GM23248 (cell line): ENCODE results near the gene ZNF586. TPM values are rescaled to one million over a fixed set of nuclear protein-coding genes. Genes with fewer than 3 reads are reported as not detected.
A peak's percentile ranks its signal among the peaks of the same experiment; 100 is the strongest.
"Not testable (repeated sequence)": the region's sequence is repeated elsewhere in the genome, so short reads cannot be mapped to it uniquely, and the experiment has no call there.

Experiments used
- DNase-seq: peaks from one replicate; pipeline ENCODE4 v3.0.0-alpha.2; 2015
- H2AFZ ChIP-seq: fragments of 200-600 bp; sonication (generic); 2 replicates; pipeline ENCODE4 v1.6.1; 2016; ENCODE audit warnings: antibody characterized with exemption
- H3F3A ChIP-seq: fragments of 200-600 bp; sonication (generic); 2 replicates; pipeline ENCODE4 v1.6.1; 2016; ENCODE audit warnings: mild to moderate bottlenecking, antibody characterized with exemption, mixed run types; ENCODE audit not compliant: insufficient read depth
- H3K27ac ChIP-seq: fragments of 200-600 bp; sonication (generic); 2 replicates; pipeline ENCODE4 v1.5.1; 2016; ENCODE audit warnings: mild to moderate bottlenecking
- H3K27me3 ChIP-seq: fragments of 200-600 bp; sonication (generic); replicated peaks from 2 replicates; pipeline ENCODE4 v1.6.1; 2016; ENCODE audit warnings: mild to moderate bottlenecking; ENCODE audit not compliant: insufficient read depth
- H3K36me3 ChIP-seq: fragments of 200-600 bp; sonication (generic); 2 replicates; pipeline ENCODE4 v1.6.1; 2016; ENCODE audit warnings: low read depth, mild to moderate bottlenecking
- H3K4me1 ChIP-seq: fragments of 200-600 bp; sonication (generic); 2 replicates; pipeline ENCODE4 v1.6.1; 2016; ENCODE audit warnings: mild to moderate bottlenecking; ENCODE audit not compliant: insufficient read depth
- H3K4me2 ChIP-seq: fragments of 200-600 bp; sonication (generic); one replicate; pipeline ENCODE4 v1.6.1; 2016; ENCODE audit warnings: mild to moderate bottlenecking; ENCODE audit not compliant: unreplicated experiment
- H3K4me3 ChIP-seq: fragments of 200-600 bp; sonication (generic); 2 replicates; pipeline ENCODE4 v1.5.1; 2016; ENCODE audit warnings: mild to moderate bottlenecking
- H3K79me2 ChIP-seq: fragments of 200-600 bp; sonication (generic); 2 replicates; pipeline ENCODE4 v1.6.1; 2016; ENCODE audit warnings: mild to moderate bottlenecking; ENCODE audit not compliant: insufficient read depth
- H3K9ac ChIP-seq: fragments of 200-600 bp; sonication (generic); 2 replicates; pipeline ENCODE4 v1.6.1; 2016; ENCODE audit warnings: mild to moderate bottlenecking
- H3K9me2 ChIP-seq: fragments of 200-600 bp; sonication (generic); 2 replicates; pipeline ENCODE4 v1.6.1; 2016; ENCODE audit warnings: mixed run types, mild to moderate bottlenecking, moderate library complexity; ENCODE audit not compliant: insufficient read depth
- H3K9me3 ChIP-seq: fragments of 200-600 bp; sonication (generic); one replicate; pipeline ENCODE4 v1.6.1; 2017; ENCODE audit warnings: low read depth
- H4K20me1 ChIP-seq: fragments of 200-600 bp; sonication (generic); 2 replicates; pipeline ENCODE4 v1.6.0; 2016; ENCODE audit not compliant: insufficient read depth
- EZH2 ChIP-seq: fragments of 200-600 bp; sonication (generic); IDR thresholded peaks from 2 replicates; pipeline ENCODE4 v1.6.1; 2018; ENCODE audit warnings: antibody characterized with exemption, mild to moderate bottlenecking; ENCODE audit not compliant: insufficient read depth, poor library complexity, severe bottlenecking
- EZH2phosphoT487 ChIP-seq: fragments of 200-600 bp; sonication (generic); IDR thresholded peaks from 2 replicates; pipeline ENCODE4 v1.6.1; 2018; ENCODE audit warnings: antibody characterized with exemption, moderate library complexity, mild to moderate bottlenecking, low read depth; ENCODE audit not compliant: insufficient read depth
- WGBS, 2 experiments: methylation state at CpG; one replicate each; pipeline ENCODE4 v1.1.6; 2015 to 2017; ENCODE audit warnings: low lambda C conversion rate in 2 of 2, low coverage in 1 of 2; ENCODE audit errors: missing lambda C conversion rate in 2 of 2; 5-methylcytosine and 5-hydroxymethylcytosine counted together
- in situ Hi-C: fragments of 300-500 bp; cut with MboI; formaldehyde crosslinking; loops from 2 replicates; pipeline ENCODE4 v1.15.0; 2020
- polyA plus RNA-seq: library from polyadenylated mRNA; unstranded; fragments of >200 nt; fragmentation: Nextera tagmentation; extraction: Ambion mirVana; gene quantifications from 2 replicates; pipeline ENCODE4 v1.2.1, GENCODE V29; 2016
- total RNA-seq: library from RNA; depleted of rRNA; stranded (reverse); fragments of >200 nt; shearing (Covaris generic); gene quantifications from 2 replicates; pipeline ENCODE4 v1.2.3, GENCODE V29; 2014

Gene ZNF586
- total and polyA plus RNA-seq, 2 experiments from 2014 or later, result 5.1 to 20.6 TPM

DNA sequence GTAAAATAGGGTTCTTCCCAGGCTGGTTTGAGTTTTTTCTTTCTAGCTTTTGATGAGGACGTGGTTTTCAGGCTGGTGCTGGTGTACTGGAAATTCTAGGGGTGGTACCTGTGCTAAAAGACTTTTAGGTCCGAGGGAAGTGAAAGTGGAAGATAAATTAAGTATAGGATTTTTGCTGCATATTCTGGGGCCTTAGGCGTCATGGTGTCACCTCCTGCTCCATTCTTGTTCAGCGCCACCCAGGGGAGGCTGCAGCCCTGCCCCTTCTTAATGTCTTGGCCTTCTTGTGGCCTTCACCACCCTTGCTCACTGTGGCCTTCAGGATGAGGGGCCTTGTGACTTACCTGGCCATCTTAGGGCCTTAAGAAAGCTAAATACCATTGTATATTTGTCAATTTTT is 32.8 kb downstream of the ZNF586 start:
- Histone ChIP-seq H3K4me1 (peaks cover 13% of the 10 kb centered on the region), H3K9me3 (no peaks in the 10 kb centered on the region), H3K9ac (no peak overlapping the region), H3K36me3 (0 out of 2 replicates have a peak, but pooled peaks cover 3% of the 10 kb centered on the region), H2AFZ (no peak overlapping the region), H4K20me1 (no peaks in the 10 kb centered on the region), H3F3A (peaks cover 19% of the 10 kb centered on the region), H3K27ac (peak overlapping the region; percentile 51), H3K27me3 (no peaks in the 10 kb centered on the region), H3K79me2 (peaks cover 70% of the 10 kb centered on the region), H3K9me2 (no peaks in the 10 kb centered on the region), H3K4me3 (no peak overlapping the region), H3K4me2 (no peak overlapping the region)
- 83 to 84% methylated on average over 4 of the region's 4 CpGs for WGBS, 2 experiments
- in situ Hi-C loops, result no loop called here
- DNase-seq, result no peak
- TF ChIP-seq EZH2phosphoT487 (no peak), EZH2 (no peak)

DNA sequence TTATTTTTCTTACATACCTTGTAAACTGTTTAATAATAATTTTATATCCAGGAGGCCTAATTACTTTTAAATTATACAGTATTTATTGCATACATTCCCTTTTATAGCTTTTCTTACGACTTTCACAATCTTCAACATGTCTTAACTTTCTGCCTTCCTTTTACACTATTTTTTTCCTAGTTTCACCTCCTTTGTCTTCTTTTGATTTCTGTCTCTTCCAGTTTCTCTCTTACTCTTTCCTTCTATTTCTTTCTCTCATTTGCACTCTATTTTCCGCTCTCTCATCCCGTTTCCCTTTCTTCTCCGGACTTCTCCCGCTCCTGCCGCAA is 33.8 kb downstream of the ZNF586 start:
- no peak for DNase-seq
- Histone ChIP-seq H4K20me1 (no peaks in the 10 kb centered on the region), H2AFZ (peak overlapping the region; percentile 94), H3K9me3 (no peaks in the 10 kb centered on the region), H3K4me3 (peak overlapping the region; percentile 94), H3K27ac (peak overlapping the region; percentile 88), H3K9ac (peak overlapping the region; percentile 90), H3K36me3 (peaks cover 9% of the 10 kb centered on the region; the same call in 1 of the 2 replicates), H3F3A (peaks cover 29% of the 10 kb centered on the region), H3K4me1 (peaks cover 13% of the 10 kb centered on the region), H3K27me3 (no peaks in the 10 kb centered on the region), H3K79me2 (peaks cover 76% of the 10 kb centered on the region), H3K9me2 (no peaks in the 10 kb centered on the region), H3K4me2 (peak overlapping the region; percentile 97)
- in situ Hi-C loops, result no loop called here
- TF ChIP-seq EZH2phosphoT487 (no peak), EZH2 (no peak)
- 10 to 52% methylated on average over 1 to 6 of the region's 6 CpGs for WGBS, 2 experiments

DNA sequence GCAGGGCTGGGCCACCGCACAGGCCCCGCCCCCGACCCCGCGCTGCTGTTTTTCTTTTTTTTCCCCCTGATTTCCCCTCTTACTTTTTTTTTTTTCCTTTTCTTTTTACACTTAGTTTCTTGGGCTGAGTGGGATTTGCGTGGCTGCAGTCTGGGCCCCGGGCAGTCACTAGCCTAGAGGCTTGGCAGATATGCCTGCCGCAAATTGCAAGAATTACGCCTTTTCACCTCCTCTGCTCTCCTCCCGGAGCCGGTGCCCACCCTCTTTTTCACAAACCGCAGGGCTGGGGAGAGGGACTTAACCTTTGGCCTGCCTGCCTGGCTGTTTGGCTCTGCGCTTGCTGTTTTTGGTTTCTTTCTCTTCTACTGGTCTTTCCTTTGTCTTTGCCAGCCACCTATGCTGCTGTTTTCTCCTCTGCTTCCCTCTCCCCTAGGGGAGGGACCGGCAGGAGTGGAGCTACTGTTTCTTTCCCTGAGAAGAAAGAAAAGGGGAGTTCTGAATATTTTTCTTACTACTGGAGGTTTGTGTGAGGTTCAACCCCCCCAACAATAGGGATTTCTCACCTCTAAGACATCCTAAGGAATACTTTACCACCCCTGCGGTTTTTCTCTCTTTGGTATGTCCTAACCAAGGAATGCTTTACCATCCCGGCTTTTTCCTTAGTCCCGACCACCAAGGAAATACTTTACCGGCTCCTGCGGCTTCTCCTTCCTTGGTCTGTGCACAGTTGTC is 34.3 kb downstream of the ZNF586 start:
- H3K36me3 ChIP-seq, result peaks cover 12% of the 10 kb centered on the region; the same call in 1 of the 2 replicates
- peak overlapping the region; percentile 94 for H3K4me3 ChIP-seq
- H3K4me2 ChIP-seq, result peak overlapping the region; percentile 97
- peaks cover 29% of the 10 kb centered on the region for H3F3A ChIP-seq
- DNase-seq, result peak; percentile 78
- 1 to 3% methylated on average over 14 to 19 of the region's 19 CpGs for WGBS, 2 experiments
- H4K20me1 ChIP-seq, result no peaks in the 10 kb centered on the region
- H3K9me2 ChIP-seq, result no peaks in the 10 kb centered on the region
- H3K79me2 ChIP-seq, result peaks cover 74% of the 10 kb centered on the region
- H3K27ac ChIP-seq, result peak overlapping the region; percentile 88
- peak overlapping the region; percentile 90 for H3K9ac ChIP-seq
- H3K27me3 ChIP-seq, result no peaks in the 10 kb centered on the region
- no peaks in the 10 kb centered on the region for H3K9me3 ChIP-seq
- in situ Hi-C loops, result no loop called here
- H2AFZ ChIP-seq, result peak overlapping the region; percentile 94
- H3K4me1 ChIP-seq, result peaks cover 13% of the 10 kb centered on the region
- TF ChIP-seq EZH2 (no peak), EZH2phosphoT487 (no peak)

DNA sequence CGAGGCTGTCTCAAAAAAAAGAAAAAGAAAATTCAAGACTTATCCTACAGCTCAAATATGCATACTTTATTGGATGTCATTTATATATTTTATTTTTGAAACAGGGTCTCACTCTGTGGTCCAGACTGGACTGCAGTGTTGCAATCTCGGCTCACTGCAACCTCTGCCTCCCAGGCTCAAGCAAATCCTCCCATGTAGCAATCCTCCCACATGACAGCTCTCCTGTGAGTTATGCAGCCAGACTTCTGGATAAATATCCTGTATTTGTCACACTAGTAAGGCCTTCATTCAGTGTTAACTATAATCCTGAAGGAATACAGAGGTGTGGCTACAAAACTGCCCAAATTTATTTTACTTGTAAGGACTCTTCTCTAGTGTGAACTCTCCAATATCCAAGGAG is 38.1 kb downstream of the ZNF586 start:
- peak; percentile 51 for DNase-seq
- Histone ChIP-seq H3K79me2 (peaks cover 72% of the 10 kb centered on the region), H4K20me1 (no peaks in the 10 kb centered on the region), H2AFZ (no peak overlapping the region), H3K9me3 (no peaks in the 10 kb centered on the region), H3K4me3 (no peak overlapping the region), H3K4me1 (peaks cover 9% of the 10 kb centered on the region), H3K36me3 (peaks cover 12% of the 10 kb centered on the region; the same call in 1 of the 2 replicates), H3K4me2 (no peak overlapping the region), H3K27ac (0 out of 2 replicates have a peak overlapping the region, but pooled peaks have one; percentile 10), H3K9me2 (no peaks in the 10 kb centered on the region), H3K27me3 (no peaks in the 10 kb centered on the region), H3F3A (peaks cover 29% of the 10 kb centered on the region), H3K9ac (no peak overlapping the region)
- no peak for TF ChIP-seq EZH2
- TF ChIP-seq EZH2phosphoT487, result no peak
- in situ Hi-C loops, result no loop called here
- WGBS, 2 experiments, result 90 to 95% methylated on average over 2 of the region's 2 CpGs

DNA sequence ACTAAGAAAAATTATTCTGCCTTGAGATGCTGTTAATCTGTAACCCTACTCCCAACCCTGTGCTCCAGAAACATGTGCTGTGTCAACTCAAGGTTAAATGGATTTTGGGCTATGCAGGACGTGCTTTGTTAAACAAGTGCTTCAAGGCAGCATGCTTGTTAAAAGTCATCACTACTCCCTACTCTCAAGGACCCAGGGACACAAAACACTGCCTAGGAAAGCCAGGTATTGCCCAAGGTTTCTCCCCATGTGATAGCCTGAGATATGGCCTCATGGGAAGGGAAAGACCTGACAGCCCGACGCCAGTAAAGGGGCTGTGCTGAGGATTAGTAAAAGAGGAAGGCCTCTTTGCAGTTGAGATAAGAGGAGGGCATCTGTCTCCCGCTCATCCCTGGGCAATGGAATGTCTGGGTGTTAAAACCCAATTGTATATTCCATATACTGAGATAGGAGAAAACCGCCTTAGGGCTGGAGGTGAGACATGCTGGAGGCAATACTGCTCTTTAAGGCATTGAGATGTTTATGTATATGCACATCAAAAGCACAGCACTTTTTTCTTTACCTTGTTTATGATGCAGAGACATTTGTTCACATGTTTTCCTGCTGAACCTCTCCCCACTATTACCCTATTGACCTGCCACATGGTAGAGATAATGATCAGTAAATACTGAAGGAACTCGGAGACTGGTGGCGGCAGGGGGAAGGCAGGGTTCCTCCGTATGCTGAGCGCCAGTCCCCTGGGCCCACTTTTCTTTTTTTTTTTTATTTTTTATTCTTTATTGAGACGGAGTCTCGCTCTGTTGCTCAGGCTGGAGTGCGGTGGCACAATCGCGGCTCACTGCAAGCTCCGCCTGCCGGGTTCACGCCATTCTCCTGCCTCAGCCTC is 41.2 kb downstream of the ZNF586 start:
- H2AFZ ChIP-seq, H3K9me2 ChIP-seq, H3K4me2 ChIP-seq, H3K4me3 ChIP-seq, H4K20me1 ChIP-seq, H3K27ac ChIP-seq, in situ Hi-C loops, H3K9ac ChIP-seq, DNase-seq, H3K27me3 ChIP-seq, H3K9me3 ChIP-seq, H3K4me1 ChIP-seq: not testable (repeated sequence)
- 80 to 83% methylated on average over 17 of the region's 17 CpGs for WGBS, 2 experiments
- Histone ChIP-seq H3F3A (peaks cover 11% of the 10 kb centered on the region), H3K79me2 (peaks cover 79% of the 10 kb centered on the region), H3K36me3 (peaks cover 10% of the 10 kb centered on the region; the same call in 1 of the 2 replicates)
